Mucosa of rectum (tissue), 2 donors: ENCODE measurements around the gene EXD2.

Experiments
- H3K27ac ChIP-seq, 2 donors: one replicate each; pipeline ENCODE4 v1.7.0; 2013; ENCODE audit warnings: inconsistent platforms in 2 of 2, low read depth in 2 of 2, low read length in 2 of 2
- H3K27me3 ChIP-seq, 2 donors: one replicate each; pipeline ENCODE4 v1.7.0; 2013; ENCODE audit warnings: low read length in 2 of 2; ENCODE audit not compliant: control insufficient read depth in 2 of 2, insufficient read depth in 2 of 2
- H3K36me3 ChIP-seq, 2 donors: one replicate each; pipeline ENCODE4 v1.7.0; 2013; ENCODE audit warnings: low read length in 2 of 2; ENCODE audit not compliant: control insufficient read depth in 2 of 2, insufficient read depth in 2 of 2
- H3K4me1 ChIP-seq, 2 donors: one replicate each; pipeline ENCODE4 v1.7.0; 2013; ENCODE audit warnings: low read length in 2 of 2, mild to moderate bottlenecking in 1 of 2; ENCODE audit not compliant: control insufficient read depth in 2 of 2, insufficient read depth in 2 of 2
- H3K4me3 ChIP-seq, 2 donors: one replicate each; pipeline ENCODE4 v1.7.0; 2013; ENCODE audit warnings: low read length in 2 of 2
- H3K9ac ChIP-seq, 2 donors: one replicate each; pipeline ENCODE4 v1.7.0; 2013; ENCODE audit warnings: low read length in 2 of 2, low read depth in 1 of 2, mild to moderate bottlenecking in 1 of 2
- H3K9me3 ChIP-seq, 2 donors: one replicate each; pipeline ENCODE4 v1.7.0; 2013; ENCODE audit warnings: low read length in 2 of 2; ENCODE audit not compliant: control insufficient read depth in 2 of 2
- donor health status: healthy.
- donor health status: Normal muscosa, but diverticular disease.

EXD2 gene

DNA sequence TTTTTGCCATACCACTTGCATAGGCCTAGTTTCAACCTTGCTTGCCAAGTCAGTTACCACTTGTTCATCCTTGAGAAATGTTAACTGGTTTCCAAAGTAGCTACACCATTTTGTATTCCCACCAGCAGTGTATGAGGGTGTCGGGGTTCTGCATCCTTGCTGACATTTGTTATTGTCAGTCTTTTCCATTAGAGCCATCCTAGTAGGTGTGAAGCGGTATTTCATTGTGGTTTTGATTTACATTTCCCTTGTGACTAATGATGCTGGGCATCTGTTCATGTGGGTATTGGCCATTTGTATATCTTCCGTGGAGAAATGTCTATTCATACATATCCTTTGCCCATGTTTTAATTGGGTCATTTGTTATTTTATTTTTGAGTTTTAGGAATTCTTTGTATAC is 41.1 kb downstream of the EXD2 start:
- no peaks in the 10 kb centered on the region for H3K4me1 ChIP-seq
- H3K27ac ChIP-seq, result no peak overlapping the region
- no peak overlapping the region for H3K4me3 ChIP-seq
- H3K27me3 ChIP-seq, result no peaks in the 10 kb centered on the region
- no peaks in the 10 kb centered on the region for H3K9me3 ChIP-seq
- H3K36me3 ChIP-seq, result peaks cover 35 to 45% of the 10 kb centered on the region in 2 donors
- H3K9ac ChIP-seq, result no peak overlapping the region

GRCh38 chr14:69234106-69234505 is 42.8 kb downstream of the EXD2 start:
- no peaks in the 10 kb centered on the region for H3K27me3 ChIP-seq
- H3K27ac ChIP-seq, result no peak overlapping the region
- H3K9me3 ChIP-seq, result no peaks in the 10 kb centered on the region
- no peaks in the 10 kb centered on the region for H3K4me1 ChIP-seq
- no peak overlapping the region for H3K9ac ChIP-seq
- no peak overlapping the region for H3K4me3 ChIP-seq
- peaks cover 43 to 61% of the 10 kb centered on the region in 2 donors for H3K36me3 ChIP-seq

- H3K36me3 ChIP-seq, result peaks cover 46 to 63% of the 10 kb centered on the region in 2 donors
- no peak overlapping the region for H3K27ac ChIP-seq
- no peak overlapping the region for H3K4me3 ChIP-seq
- no peak overlapping the region for H3K9ac ChIP-seq
- no peaks in the 10 kb centered on the region for H3K4me1 ChIP-seq
- H3K27me3 ChIP-seq, result no peaks in the 10 kb centered on the region
- no peaks in the 10 kb centered on the region for H3K9me3 ChIP-seq
These were observed 44.4 kb downstream of the EXD2 start for GRCh38 chr14:69235708-69236107.

- H3K4me1 ChIP-seq, result no peaks in the 10 kb centered on the region
- H3K27me3 ChIP-seq, result no peaks in the 10 kb centered on the region
- no peak overlapping the region for H3K9ac ChIP-seq
- peaks cover 41 to 65% of the 10 kb centered on the region in 2 donors for H3K36me3 ChIP-seq
- H3K4me3 ChIP-seq, result no peak overlapping the region
- no peak overlapping the region for H3K27ac ChIP-seq
- H3K9me3 ChIP-seq, result no peaks in the 10 kb centered on the region
These were observed 45.8 kb downstream of the EXD2 start for GRCh38 chr14:69237142-69237541.

GRCh38 chr14:69237584-69237983 is 46.3 kb downstream of the EXD2 start:
- H3K4me1 ChIP-seq, result peaks cover 0 to 2% of the 10 kb centered on the region in 2 donors
- H3K27me3 ChIP-seq, result no peaks in the 10 kb centered on the region
- no peak overlapping the region for H3K9ac ChIP-seq
- H3K4me3 ChIP-seq, result no peak overlapping the region
- H3K9me3 ChIP-seq, result no peaks in the 10 kb centered on the region
- H3K27ac ChIP-seq, result no peak overlapping the region
- peaks cover 38 to 63% of the 10 kb centered on the region in 2 donors for H3K36me3 ChIP-seq

DNA sequence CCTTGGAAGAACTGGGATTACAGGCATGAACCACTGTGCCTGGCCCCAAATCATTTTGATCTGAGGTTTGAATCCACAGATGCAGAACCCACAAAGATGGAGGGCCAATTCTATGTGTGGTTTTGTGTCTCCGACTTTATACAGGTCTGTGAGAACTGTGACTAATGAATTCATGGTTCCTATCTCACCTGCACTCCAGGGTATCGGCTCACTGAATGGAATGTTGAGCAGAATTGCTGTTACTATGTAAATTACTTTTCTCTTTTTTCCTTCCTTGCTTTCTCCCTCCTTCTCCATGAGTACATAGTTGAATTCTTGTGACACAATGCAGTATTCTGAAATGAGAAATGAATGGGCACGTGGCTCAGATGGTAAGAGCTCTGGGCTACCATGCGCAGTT is 47.6 kb downstream of the EXD2 start:
- no peak overlapping the region for H3K4me3 ChIP-seq
- H3K27ac ChIP-seq, result no peak overlapping the region
- no peaks in the 10 kb centered on the region for H3K9me3 ChIP-seq
- H3K36me3 ChIP-seq, result peaks cover 38 to 63% of the 10 kb centered on the region in 2 donors
- H3K9ac ChIP-seq, result no peak overlapping the region
- peaks cover 0 to 2% of the 10 kb centered on the region in 2 donors for H3K4me1 ChIP-seq
- no peaks in the 10 kb centered on the region for H3K27me3 ChIP-seq

- Histone ChIP-seq H3K9ac (no peak overlapping the region), H3K9me3 (no peaks in the 10 kb centered on the region), H3K27ac (no peak overlapping the region), H3K4me3 (no peak overlapping the region), H3K4me1 (peaks cover 0 to 2% of the 10 kb centered on the region in 2 donors), H3K27me3 (no peaks in the 10 kb centered on the region), H3K36me3 (peaks cover 38 to 52% of the 10 kb centered on the region in 2 donors)
These were observed 49.4 kb downstream of the EXD2 start for GRCh38 chr14:69240527-69241173.

DNA sequence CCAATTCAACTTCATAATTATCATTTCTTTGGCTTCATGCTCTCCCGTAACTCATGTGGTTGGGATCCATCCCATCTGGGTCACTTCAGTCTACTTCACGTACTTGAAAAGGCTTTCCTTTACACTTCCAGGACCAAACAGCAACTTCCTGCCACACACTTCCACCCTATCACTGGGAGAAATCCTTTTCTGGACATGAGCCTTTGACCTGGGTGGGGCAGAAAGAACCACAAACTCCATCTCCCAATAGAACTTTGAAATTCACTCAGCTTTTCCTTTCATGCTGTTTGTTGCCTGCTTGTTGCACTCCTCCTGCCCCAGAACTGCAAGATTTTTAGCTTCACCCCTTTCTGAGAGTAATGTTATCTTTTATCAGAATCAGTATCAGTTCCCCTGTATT is 50.3 kb downstream of the EXD2 start:
- Histone ChIP-seq H3K27me3 (no peaks in the 10 kb centered on the region), H3K4me3 (no peak overlapping the region), H3K9ac (no peak overlapping the region), H3K36me3 (peaks cover 30 to 43% of the 10 kb centered on the region in 2 donors), H3K27ac (no peak overlapping the region), H3K9me3 (no peaks in the 10 kb centered on the region), H3K4me1 (peaks cover 0 to 2% of the 10 kb centered on the region in 2 donors)

DNA sequence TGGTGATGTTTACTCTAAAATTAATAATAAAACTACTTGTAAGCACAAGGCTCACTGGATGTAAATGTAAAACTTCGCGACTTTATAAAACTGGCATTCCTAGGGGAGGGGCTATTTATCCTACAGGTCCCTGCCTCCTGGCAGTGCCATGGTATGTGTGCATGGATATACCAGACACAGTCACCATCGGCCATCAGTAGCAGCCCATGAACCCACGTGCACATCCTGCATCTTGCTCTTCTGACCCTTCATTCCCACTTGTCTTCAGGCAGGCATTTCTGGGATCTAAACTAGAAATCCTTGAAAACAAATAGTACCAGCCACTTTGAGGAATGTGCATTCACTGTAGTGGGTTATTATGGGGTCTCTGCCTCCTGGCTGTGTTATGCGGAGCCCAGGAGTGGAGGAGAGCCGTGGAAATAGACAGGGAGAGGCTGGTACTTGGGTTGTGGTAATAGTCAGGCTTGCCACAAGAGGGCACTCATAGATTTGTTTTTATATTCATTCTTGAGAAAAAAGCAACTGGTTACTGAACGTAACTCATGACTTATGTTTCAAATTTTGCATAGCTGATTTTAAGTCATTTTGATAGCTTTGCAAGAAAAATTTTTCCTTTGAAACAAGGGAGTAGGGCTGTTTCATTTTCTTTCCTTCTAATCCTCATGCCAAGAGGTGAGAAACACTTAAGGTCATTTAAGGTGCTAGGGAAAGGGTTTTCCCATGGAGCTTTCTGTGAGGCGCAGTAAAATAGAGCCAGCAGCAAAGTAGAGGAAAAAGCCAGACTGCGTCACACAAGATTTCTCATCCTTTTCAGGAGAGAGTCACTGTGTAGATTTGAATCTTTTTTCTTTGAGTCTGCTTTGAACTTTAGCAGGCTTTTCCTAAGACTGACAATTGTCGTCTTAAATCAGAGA is 51.3 kb downstream of the EXD2 start:
- Histone ChIP-seq H3K9ac (no peak overlapping the region), H3K4me3 (no peak overlapping the region), H3K27ac (no peak overlapping the region)

GRCh38 chr14:69244946-69245345 is 53.6 kb downstream of the EXD2 start:
- H3K9me3 ChIP-seq, result no peaks in the 10 kb centered on the region
- H3K9ac ChIP-seq, result no peak overlapping the region
- no peaks in the 10 kb centered on the region for H3K27me3 ChIP-seq
- peaks cover 0 to 2% of the 10 kb centered on the region in 2 donors for H3K4me1 ChIP-seq
- H3K4me3 ChIP-seq, result no peak overlapping the region
- no peak overlapping the region for H3K27ac ChIP-seq
- peaks cover 8 to 15% of the 10 kb centered on the region in 2 donors for H3K36me3 ChIP-seq

More for the DNA sequence above, 51.3 kb downstream of the EXD2 start:
- Histone ChIP-seq H3K36me3 (peaks cover 20 to 33% of the 10 kb centered on the region in 2 donors), H3K27me3 (no peaks in the 10 kb centered on the region), H3K4me1 (peaks cover 0 to 2% of the 10 kb centered on the region in 2 donors), H3K9me3 (no peaks in the 10 kb centered on the region)
